LNCaP clone FGC (cell line): ENCODE measurements around the gene NPAS3.

Experiments
- DNase-seq: peaks from one replicate; pipeline ENCODE4 v3.0.0-alpha.2; 2011; ENCODE audit warnings: low read depth
- H3K4me3 ChIP-seq: 2 replicates; pipeline ENCODE4 v1.5.1; 2011; ENCODE audit warnings: mild to moderate bottlenecking, low read depth, low read length, control low read depth
- CTCF ChIP-seq: IDR thresholded peaks from 2 replicates; pipeline ENCODE4 v1.5.1; 2012; ENCODE audit warnings: mild to moderate bottlenecking; ENCODE audit not compliant: control insufficient read depth, insufficient read depth; ENCODE audit errors: extremely low read depth

Gene NPAS3

DNA sequence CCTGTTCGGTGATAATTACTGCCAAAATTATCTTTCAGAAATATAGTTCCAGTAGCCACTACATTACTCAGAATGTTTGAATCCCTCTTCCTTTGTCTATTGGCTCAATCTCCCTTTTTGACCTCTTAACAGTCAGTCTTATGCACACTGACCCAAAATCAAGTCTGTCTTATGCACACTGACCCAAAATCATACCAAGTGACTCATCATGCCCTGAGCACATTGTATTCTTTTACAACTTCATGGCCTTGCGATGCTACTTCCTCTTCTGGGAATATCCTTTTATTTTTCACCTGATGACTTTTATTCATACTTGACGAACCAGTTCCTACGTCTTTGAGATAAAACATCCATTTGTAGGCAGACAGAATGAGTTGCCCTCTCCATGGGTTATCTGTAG lies 182.3 kb downstream of the NPAS3 start:
- TF ChIP-seq CTCF: no peak
- H3K4me3 ChIP-seq: no peak overlapping the region
- DNase-seq: no peak

DNA sequence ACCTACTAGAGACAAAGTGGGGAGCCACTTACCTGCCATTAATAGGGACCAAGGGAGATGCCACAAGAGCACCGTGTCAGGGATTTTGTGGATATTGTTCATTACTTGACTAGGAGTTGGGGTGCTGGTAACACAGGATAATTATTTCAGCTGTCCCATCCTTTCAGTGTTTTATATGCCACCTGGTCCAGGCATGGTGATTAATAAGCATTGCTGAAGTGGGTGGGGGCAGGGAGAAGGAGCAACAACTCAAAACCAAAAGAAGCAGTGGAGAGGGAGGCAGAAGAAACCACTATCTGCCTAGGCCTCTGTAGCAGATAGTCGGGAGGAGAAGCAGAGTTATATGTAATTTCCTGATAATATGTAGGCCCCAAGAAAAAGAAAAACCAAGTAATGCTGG lies 184.6 kb downstream of the NPAS3 start:
- no peak for DNase-seq
- no peak overlapping the region for H3K4me3 ChIP-seq
- no peak for TF ChIP-seq CTCF

- no peak for DNase-seq
- H3K4me3 ChIP-seq: no peak overlapping the region
- TF ChIP-seq CTCF: no peak
Observed at GRCh38 chr14:33126433-33126832, 187.8 kb downstream of the NPAS3 start.

DNA sequence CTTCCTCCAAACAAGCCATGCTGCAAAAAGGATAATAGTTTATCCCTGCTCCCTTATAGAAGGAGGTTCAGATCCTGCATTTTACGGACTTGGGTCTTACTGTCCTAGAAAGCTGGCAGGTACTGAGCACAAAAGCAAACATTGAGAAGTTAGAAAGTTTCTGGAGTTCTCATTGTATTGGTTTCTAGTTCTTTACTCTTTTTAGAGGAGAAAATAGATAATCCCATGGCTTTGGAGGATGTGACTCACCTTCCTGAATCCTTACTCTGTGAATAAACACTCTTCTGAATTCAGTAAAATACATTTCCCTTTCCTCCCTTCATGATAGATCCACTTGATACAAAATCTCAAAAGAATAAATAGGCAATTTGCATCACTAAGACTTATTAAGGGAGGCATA lies 188.9 kb downstream of the NPAS3 start:
- H3K4me3 ChIP-seq: no peak overlapping the region
- TF ChIP-seq CTCF: no peak
- no peak for DNase-seq

DNA sequence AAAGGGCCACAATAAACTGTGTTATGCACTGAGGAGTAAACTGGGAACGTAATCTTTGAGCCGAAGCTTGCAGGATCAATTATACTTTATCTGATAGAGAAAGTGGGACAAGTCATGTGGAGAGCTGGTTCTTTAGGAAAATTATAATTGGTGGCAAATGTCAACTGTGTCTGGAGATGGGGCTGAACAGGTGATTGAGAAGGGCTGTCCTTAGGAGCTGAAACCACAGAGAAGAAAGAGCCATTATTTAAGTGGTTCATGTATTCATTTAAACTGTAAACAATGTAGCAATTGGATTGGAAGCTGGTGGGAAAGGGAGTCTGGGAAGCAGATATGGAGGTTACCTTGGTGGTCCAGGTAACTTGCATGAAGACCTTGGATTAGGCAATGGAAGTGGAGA lies 193.1 kb downstream of the NPAS3 start:
- no peak for DNase-seq
- no peak for TF ChIP-seq CTCF
- no peak overlapping the region for H3K4me3 ChIP-seq

DNA sequence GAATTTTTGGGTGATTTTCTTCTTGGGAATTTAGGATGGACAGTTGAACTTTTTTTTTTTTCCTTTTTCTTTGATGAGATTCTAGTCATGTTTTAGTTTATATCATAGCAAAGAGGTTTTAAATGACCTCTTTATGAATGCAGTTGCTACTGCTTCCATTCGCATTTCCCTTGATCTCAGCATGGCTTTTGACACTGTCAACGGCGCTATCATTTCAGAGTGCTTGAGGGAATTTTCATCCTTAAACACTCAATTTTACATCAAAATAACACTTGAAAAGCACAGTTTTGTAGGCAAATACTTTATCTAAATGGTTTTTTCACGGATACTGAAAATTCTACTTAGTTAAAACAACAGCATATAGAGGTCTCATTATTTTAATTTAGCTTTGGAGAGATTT lies 195.5 kb downstream of the NPAS3 start:
- DNase-seq: no peak
- no peak for TF ChIP-seq CTCF
- no peak overlapping the region for H3K4me3 ChIP-seq

DNA sequence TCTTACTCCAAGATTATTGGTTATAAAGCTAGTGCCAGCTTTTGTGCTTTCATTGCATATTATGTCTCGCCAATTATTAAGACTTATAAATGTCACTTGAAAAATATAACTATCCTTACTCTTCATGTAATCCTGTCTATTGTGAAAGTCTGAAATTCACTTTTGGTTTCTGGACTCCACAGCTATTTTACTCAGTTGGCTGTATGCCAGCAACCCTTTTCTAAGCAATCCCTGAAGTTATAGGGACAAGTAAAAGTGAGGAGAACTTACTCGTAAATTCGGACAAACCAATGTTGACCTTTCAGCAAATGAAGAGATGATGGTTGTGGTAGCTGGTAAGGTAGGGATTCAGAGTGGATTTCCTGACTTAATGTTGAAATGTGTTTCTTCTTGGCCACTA lies 196.3 kb downstream of the NPAS3 start:
- no peak for DNase-seq
- no peak overlapping the region for H3K4me3 ChIP-seq
- TF ChIP-seq CTCF: no peak
